Kidney (tissue), 14 donors: Measurements from ENCODE around the gene PLXNB1. TPM values are rescaled to one million over a fixed set of nuclear protein-coding genes. Genes with fewer than 3 reads are reported as not detected.

Source experiments
- DNase-seq, 5 donors: peaks; one replicate each; pipeline ENCODE4 v3.0.0-alpha.2; 2013 to 2020
- FAIRE-seq: peaks from 2 replicates; lab custom pipeline; 2012; peaks lifted over from hg19 to GRCh38; lab: Jason Lieb, UNC
- H3K27ac ChIP-seq, 2 donors: one replicate each; pipeline ENCODE4 v1.7.0; 2013; ENCODE audit warnings: low read depth in 2 of 2, low read length in 2 of 2, inconsistent platforms in 1 of 2
- H3K27me3 ChIP-seq: one replicate; pipeline ENCODE4 v1.7.1; 2013; ENCODE audit warnings: low read length, inconsistent platforms; ENCODE audit not compliant: control insufficient read depth, insufficient read depth
- H3K36me3 ChIP-seq, 3 donors: one replicate each; pipeline versions ENCODE4 v1.7.0 to v1.7.1; 2013; ENCODE audit warnings: low read length in 3 of 3, control low read depth in 1 of 3, inconsistent platforms in 1 of 3; ENCODE audit not compliant: insufficient read depth in 3 of 3, control insufficient read depth in 2 of 3
- H3K4me1 ChIP-seq, 3 donors: one replicate each; pipeline versions ENCODE4 v1.7.0 to v1.7.1; 2013; ENCODE audit warnings: low read length in 3 of 3, inconsistent platforms in 1 of 3, low read depth in 1 of 3; ENCODE audit not compliant: control insufficient read depth in 2 of 3, insufficient read depth in 2 of 3
- H3K4me3 ChIP-seq, 3 donors: one replicate each; pipeline versions ENCODE4 v1.7.0 to v1.8.1; 2013; ENCODE audit warnings: low read length in 3 of 3, control low read depth in 1 of 3, inconsistent platforms in 1 of 3
- H3K9ac ChIP-seq, 3 donors: one replicate each; pipeline versions ENCODE4 v1.7.0 to v1.7.1; 2013; ENCODE audit warnings: low read length in 3 of 3, control low read depth in 1 of 3, inconsistent platforms in 1 of 3
- H3K9me3 ChIP-seq, 3 donors: one replicate each; pipeline versions ENCODE4 v1.7.0 to v1.7.1; 2013; ENCODE audit warnings: low read length in 3 of 3, control low read depth in 1 of 3, inconsistent platforms in 1 of 3; ENCODE audit not compliant: control insufficient read depth in 2 of 3, insufficient read depth in 1 of 3
- intact Hi-C: fragments of 100-400 bp; cut with DNase I; formaldehyde crosslinking; loops from one replicate; pipeline ENCODE4 v1.11.1; 2022
- polyA plus RNA-seq: library from polyadenylated mRNA; stranded (reverse); fragments of 350-450 nt; fragmentation: Illumina TruSeq; extraction: RNeasy Lipid Tissue Mini Kit (QIAGEN cat#74804); gene quantifications from one replicate; pipeline ENCODE4 v1.2.3, GENCODE V29; 2014; ENCODE audit warnings: low read depth, low replicate concordance; ENCODE audit not compliant: insufficient read depth
- total RNA-seq: library from RNA; stranded (reverse); fragmentation: NEBNext Ultra II Directional; extraction: Animal tissue kit (Norgen Biotek cat#: 25700); gene quantifications from one replicate; pipeline ENCODE4 v1.2.1, GENCODE V29; 2021
- TF ChIP-seq, protein P1 (sequence below): IDR thresholded peaks from 3 replicates; pipeline ENCODE4 v1.5.1; 2012; ENCODE audit warnings: mild to moderate bottlenecking, moderate library complexity, borderline replicate concordance; ENCODE audit not compliant: insufficient read depth; ENCODE audit errors: extremely low read depth
- donor health status: control.
- donor health status: control.
- donor health status: control.
- donor health status: control.
- donor health status: control.
- donor health status: DM: yes; HTN: yes; CAD: no.
- donor health status: Normal renal cell carcinoma (clear cell type).

PLXNB1 gene
- total and polyA plus RNA-seq, 2 donors from 2014 or later = 101 to 224 TPM

DNA sequence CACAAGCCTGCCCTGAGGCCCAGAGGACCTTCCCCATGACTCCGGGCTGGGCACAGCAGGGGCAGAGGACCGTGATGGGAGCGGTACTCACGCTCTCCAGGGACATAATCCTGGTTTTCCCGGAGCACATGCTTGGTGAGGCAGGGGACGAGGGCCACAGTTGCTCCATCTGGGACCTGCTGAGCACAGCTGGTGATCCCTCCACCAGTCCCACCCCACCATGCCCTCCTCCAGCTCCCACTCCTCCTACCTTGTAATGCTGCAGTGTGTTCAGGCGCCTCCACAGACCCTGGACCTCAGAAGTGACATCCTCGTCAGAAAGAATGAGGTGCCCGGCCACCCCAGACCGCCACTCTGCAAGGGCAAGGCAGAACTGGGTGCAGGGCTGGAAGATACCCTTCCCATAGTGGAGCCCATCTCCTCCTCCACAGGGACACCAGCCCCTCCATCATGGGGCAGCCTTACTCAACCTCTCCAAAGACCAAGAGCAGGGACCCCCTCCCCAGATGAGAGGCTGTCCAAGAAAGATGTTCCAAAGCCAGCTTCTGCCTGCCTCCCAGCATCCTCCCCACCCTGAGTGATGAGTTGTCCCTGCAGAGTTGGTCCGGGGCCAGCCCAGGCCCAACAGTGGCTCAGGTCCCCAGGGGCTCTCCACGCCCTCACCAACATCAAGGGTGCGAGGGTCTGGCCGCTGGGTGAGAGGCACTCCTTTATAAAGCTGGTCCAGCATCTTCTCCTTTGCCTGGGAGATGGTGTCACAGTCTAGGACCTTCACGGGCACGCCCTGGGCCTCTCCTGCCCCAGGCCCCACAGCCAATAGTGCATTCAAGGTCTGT lies 19.5 kb downstream of the PLXNB1 start:
- FAIRE-seq (no peak), DNase-seq (peak in 2 of 5 donors; percentile 7 to 51)
- intact Hi-C loops = no loop called here
- TF ChIP-seq, protein P1, sequence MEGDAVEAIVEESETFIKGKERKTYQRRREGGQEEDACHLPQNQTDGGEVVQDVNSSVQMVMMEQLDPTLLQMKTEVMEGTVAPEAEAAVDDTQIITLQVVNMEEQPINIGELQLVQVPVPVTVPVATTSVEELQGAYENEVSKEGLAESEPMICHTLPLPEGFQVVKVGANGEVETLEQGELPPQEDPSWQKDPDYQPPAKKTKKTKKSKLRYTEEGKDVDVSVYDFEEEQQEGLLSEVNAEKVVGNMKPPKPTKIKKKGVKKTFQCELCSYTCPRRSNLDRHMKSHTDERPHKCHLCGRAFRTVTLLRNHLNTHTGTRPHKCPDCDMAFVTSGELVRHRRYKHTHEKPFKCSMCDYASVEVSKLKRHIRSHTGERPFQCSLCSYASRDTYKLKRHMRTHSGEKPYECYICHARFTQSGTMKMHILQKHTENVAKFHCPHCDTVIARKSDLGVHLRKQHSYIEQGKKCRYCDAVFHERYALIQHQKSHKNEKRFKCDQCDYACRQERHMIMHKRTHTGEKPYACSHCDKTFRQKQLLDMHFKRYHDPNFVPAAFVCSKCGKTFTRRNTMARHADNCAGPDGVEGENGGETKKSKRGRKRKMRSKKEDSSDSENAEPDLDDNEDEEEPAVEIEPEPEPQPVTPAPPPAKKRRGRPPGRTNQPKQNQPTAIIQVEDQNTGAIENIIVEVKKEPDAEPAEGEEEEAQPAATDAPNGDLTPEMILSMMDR = no peak
- Histone ChIP-seq H3K9ac (no peak overlapping the region), H3K36me3 (peaks cover 4 to 74% (median 63%) of the 10 kb centered on the region in 3 donors), H3K4me1 (no peaks in the 10 kb centered on the region), H3K9me3 (no peaks in the 10 kb centered on the region), H3K4me3 (no peak overlapping the region), H3K27me3 (no peaks in the 10 kb centered on the region), H3K27ac (no peak overlapping the region)

- Histone ChIP-seq H3K4me1 (no peaks in the 10 kb centered on the region), H3K9ac (no peak overlapping the region), H3K36me3 (peaks cover 4 to 66% (median 61%) of the 10 kb centered on the region in 3 donors), H3K27me3 (no peaks in the 10 kb centered on the region), H3K4me3 (no peak overlapping the region), H3K27ac (no peak overlapping the region), H3K9me3 (no peaks in the 10 kb centered on the region)
- FAIRE-seq = no peak
- DNase-seq = peak in 3 of 5 donors; percentile 4 to 66 (median 31)
- intact Hi-C loops = no loop called here
- TF ChIP-seq, protein P1 = no peak
Measured at GRCh38 chr3:48409291-48410201, 20.3 kb downstream of the PLXNB1 start.

DNA sequence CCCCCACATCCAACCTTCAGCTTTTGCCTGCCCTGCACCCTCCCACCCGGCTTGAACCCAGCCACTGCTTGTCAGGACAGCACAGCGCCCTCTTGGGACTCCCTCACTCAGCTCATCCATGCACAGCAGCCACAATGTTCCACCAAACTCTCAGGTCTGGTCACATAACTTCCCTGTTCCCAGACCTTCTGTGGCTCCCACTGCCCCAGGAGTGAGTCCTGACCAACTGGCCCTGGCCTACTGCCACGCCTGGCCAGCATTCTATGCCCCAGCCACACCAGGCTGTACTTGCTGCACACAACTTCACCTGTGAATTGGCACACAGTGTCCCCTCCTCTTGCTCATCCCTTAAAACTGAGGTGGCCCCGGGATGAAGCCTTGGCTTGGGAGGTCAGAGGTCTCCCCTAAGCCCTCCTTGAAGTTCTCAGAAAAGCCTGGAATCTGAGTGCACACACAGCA lies 21.0 kb downstream of the PLXNB1 start:
- intact Hi-C loops = no loop called here
- H3K9me3 ChIP-seq = no peaks in the 10 kb centered on the region
- H3K27me3 ChIP-seq = no peaks in the 10 kb centered on the region
- H3K4me3 ChIP-seq = no peak overlapping the region
- H3K36me3 ChIP-seq = peaks cover 0 to 65% (median 61%) of the 10 kb centered on the region in 3 donors
- TF ChIP-seq, protein P1 = no peak
- H3K9ac ChIP-seq = no peak overlapping the region
- DNase-seq (peak in 2 of 5 donors; percentile 7 to 28), FAIRE-seq (no peak)
- no peaks in the 10 kb centered on the region for H3K4me1 ChIP-seq
- no peak overlapping the region for H3K27ac ChIP-seq
